GM18505 (cell line): ENCODE results near the gene LRP11.

ENCODE experiments used
- ATAC-seq: cut with Tn5 transposase; IDR thresholded peaks from one replicate; pipeline ENCODE4 v1.9.1; 2021; ENCODE audit not compliant: unreplicated experiment
- POLR2A ChIP-seq: IDR thresholded peaks from 4 replicates; pipeline ENCODE4 v1.6.1; 2011; ENCODE audit warnings: borderline replicate concordance; ENCODE audit not compliant: insufficient read depth, insufficient read length; ENCODE audit errors: extremely low read depth

The LRP11 gene

DNA sequence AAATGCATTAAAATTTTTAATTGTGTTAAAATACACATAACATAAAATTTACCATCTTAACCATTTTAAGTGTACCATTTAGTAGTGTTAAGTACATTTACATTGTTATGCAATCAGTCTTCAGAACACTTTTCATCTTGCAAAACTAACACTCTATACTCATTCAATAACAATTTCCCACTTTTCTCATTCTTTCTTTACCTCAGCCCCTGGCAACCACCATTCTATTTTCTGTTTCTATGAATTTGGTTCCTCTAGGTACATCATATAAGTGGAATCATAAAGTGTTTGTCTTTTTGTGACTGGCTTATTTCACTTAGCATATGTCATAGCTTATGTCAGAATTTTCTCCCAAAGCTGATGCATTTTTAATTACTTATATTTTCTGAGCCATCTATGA is 82.4 kb downstream of the LRP11 start:
- TF ChIP-seq POLR2A: no peak
- ATAC-seq: no peak

DNA sequence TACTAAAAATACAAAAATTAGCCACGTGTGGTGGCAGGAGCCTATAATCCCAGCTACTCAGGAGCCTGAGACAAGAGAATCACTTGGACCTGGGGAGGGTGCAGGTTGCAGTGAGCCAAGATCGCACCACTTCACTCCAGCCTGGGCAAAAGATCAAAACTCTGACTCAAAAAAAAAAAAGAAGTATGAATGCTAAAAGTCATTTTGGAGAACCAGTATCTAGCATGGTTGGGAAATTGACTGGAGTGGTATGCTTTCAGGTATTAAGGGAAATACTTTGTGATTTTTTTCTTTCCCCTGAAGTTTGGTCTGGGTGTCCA is 84.6 kb downstream of the LRP11 start:
- TF ChIP-seq POLR2A: no peak
- ATAC-seq: no peak

- TF ChIP-seq POLR2A: no peak
- no peak for ATAC-seq
Measured at GRCh38 chr6:149777624-149778023, 86.5 kb downstream of the LRP11 start.

DNA sequence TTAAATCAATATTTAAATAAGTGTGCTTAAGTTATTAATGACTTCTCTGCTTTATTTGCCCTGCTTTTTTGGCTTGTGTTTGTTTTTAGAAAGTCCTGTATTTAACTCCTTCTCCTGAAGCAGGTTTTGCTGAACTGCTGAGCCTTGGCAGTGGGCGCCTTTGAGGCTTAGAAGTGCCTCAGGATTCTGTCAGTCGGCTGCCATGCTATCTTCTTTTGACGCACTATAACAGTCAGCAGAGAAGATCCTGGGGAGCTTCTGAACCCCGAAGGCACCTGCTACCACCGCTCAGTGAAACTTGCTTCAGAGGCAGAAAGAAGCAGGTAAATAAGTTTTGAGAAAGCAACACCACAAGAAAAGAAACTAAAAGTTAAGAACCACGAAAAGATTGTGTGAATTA is 92.2 kb downstream of the LRP11 start:
- no peak for ATAC-seq
- no peak for TF ChIP-seq POLR2A

DNA sequence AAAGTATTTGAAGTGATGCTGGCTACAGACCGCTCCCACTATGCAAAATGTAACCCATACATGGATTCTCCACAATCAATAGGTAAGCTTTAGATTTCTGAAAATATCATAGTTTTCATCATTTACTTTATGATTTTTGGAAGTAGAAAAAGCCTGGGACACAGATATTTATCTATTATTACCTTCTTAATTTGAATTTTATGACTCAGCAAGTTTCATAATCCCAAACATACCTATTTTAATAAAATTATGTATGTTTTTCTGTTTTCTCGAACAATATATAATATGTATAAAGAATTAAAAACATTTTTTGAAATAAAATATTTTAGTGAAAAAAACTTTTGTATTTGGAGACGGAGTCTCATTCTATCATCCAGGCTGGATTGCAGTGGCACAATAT is 93.0 kb downstream of the LRP11 start:
- no peak for TF ChIP-seq POLR2A
- no peak for ATAC-seq

- no peak for TF ChIP-seq POLR2A
- no peak for ATAC-seq
Measured at GRCh38 chr6:149769676-149770075, 94.5 kb downstream of the LRP11 start.
